ENCODE data around the gene NOTCH2.

Gene NOTCH2

GRCh38 chr1:119940697-119941096, 128.8 kb downstream of the NOTCH2 start:
- DNase-seq = no peak

- DNase-seq = no peak
Observed at GRCh38 chr1:119937198-119937597, 132.3 kb downstream of the NOTCH2 start.

DNA sequence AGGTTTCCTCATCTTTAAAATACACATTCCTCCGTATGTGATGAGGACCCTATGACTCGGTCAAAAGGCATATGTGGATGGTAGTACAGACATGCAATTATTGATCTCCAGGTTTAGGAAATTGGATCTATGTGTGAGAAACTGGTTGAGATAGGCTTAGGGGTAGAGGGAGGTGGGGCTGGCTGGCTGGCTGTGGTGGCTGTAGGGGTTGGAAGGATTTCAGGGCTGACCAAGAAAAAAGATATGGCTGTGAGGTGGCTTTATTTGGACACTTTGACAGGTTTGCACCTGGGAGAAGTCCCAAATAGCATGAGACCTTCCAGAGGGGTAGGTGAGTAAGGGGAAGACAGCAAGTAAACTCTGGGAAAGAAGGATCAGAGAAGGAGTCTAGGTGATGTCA, 133.5 kb downstream of the NOTCH2 start:
- DNase-seq = no peak

- DNase-seq = no peak
Observed at GRCh38 chr1:119935373-119935772, 134.1 kb downstream of the NOTCH2 start.

GRCh38 chr1:119933397-119933796, 136.1 kb downstream of the NOTCH2 start:
- no peak for DNase-seq

- DNase-seq = no peak
Observed at GRCh38 chr1:119929643-119930315, 139.7 kb downstream of the NOTCH2 start.

DNA sequence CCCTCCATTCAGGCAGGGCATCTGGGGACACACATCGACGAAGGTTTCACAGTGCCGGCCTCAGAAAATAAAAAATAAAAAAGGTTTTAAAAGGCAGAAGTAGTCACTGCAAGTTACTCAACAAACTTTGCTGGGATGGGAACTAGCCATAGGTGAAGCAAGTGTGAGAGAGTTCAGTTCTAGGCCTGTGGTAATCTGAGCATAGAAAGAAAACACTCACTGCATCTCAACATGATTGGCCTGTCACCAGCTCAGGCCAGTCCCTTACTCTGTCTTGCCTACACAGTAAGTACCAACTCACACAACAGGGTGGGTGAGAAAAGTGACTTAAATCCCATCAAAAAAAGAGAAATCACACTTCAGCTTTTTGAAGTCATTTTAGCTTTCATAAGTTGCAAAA, 142.9 kb downstream of the NOTCH2 start:
- DNase-seq = no peak

GRCh38 chr1:119924948-119925898, 144.2 kb downstream of the NOTCH2 start:
- DNase-seq = no peak

DNA sequence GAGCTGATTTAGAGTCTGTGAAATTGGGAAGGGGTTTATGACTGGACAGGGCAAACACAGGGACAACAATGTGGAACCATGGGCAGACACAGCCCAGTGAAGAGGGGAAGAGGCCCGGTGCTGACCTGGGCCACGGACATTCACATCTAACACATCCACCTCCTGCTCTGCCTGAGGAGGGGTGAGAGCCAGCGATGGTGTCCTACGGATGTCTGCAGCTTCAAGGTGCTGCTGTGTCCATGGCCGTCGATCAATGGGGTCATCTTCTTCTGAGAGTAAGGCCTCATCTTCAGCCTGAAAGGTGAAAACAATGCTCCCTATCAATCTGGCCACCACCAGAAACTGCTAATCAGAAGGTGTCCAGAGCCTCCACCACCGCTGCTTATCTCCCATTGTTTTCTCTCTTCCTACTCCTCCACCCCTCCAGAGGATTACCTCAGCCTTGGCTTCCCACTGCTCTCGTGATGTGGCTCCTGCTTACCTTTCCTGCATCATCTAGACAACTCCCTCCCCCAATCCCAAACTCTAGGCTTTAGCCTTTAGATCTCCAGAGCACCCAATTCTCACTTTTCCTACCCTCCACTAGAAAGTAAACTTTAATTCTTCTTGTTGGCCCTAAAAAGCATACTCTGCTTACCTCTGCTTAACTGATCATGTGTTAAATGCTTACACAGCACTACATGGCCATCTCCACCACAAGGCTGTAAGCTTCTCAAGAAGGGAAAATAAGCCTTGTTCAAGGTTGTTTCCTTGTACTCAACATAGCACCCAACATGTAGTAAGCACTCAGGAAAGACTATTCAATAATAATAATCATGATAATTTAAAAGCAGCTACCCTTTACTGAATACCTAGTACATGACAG, 149.1 kb downstream of the NOTCH2 start:
- DNase-seq = no peak

- DNase-seq = no peak
Observed at GRCh38 chr1:119919241-119919640, 150.2 kb downstream of the NOTCH2 start.

- DNase-seq = no peak
Observed at GRCh38 chr1:119918301-119918700, 151.2 kb downstream of the NOTCH2 start.

GRCh38 chr1:119917304-119918055, 152.0 kb downstream of the NOTCH2 start:
- DNase-seq = no peak

GRCh38 chr1:119915517-119915916, 153.9 kb downstream of the NOTCH2 start:
- no peak for DNase-seq

DNA sequence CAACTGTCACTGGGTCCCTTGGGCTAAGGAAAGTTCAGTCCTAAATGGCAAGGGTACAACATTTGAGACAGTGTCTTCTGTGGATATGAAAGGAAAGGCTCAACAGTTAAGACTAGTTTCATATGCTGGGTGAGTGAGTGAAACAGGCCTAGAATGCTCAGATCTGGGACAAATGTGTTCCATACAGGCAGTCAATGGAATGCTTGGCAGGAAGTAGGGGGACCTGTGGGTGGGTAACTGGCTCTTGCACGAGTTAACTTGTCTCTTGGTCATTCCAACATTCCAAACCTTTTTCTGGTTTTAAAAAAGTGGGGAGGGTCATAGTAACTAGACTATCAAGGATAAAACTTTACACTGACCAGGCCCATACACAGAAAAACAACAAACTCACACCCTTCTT, 155.4 kb downstream of the NOTCH2 start:
- DNase-seq = no peak

DNA sequence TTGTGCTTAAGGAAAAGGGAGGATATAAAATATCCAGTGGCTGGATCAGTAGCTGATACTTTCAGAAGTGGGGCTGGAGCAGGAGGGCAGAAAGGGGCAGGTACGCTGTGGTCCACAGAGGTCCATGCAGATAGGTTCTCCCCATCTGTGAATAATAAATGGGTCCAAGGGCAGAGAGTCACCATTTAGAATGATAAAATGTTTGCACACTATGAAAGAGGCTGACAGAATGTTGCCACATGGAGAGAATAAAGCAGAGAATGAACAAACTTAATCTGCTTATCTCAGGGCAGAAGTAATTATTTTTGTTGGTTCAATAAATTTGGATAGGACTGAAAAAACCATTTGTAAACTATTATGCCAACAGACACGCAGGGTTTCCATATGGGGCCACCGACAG, 156.5 kb downstream of the NOTCH2 start:
- DNase-seq = no peak

GRCh38 chr1:119911775-119912174, 157.7 kb downstream of the NOTCH2 start:
- no peak for DNase-seq

DNA sequence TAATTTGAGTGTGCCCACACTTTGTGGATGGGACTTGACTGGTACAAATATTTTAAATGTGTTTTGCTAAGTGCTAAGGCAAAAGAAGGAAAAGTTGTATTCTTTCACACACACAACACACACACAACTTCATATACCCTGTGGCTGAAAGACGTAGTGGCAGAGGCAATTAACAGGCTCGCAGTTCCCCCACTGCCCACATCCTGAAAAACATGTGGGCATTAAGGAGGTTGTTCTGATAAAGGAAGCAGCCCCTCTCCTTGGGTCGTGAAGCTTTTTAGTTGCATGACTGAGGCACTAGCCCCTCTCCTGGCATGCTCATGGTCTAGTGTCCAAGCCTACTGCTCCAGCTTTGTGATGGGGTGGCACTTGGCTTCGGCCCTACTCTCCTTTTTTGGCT, 158.8 kb downstream of the NOTCH2 start:
- no peak for DNase-seq

- DNase-seq = no peak
Observed at GRCh38 chr1:119909890-119910596, 159.4 kb downstream of the NOTCH2 start.

- no peak for DNase-seq
Observed at GRCh38 chr1:119908661-119909060, 160.8 kb downstream of the NOTCH2 start.

GRCh38 chr1:119906927-119907652, 162.4 kb downstream of the NOTCH2 start:
- no peak for DNase-seq

GRCh38 chr1:119903443-119903835, 166.0 kb downstream of the NOTCH2 start:
- DNase-seq = no peak
